Panc1 (cell line): ENCODE measurements around the gene ABCC10. TPM values are rescaled to one million over a fixed set of nuclear protein-coding genes. Genes with fewer than 3 reads are reported as not detected.

Experiments used
- ATAC-seq: fragments of 200-7000 bp; cut with Tn5 transposase; 2 replicates; pipeline ENCODE4 v1.9.1; 2020; ENCODE audit warnings: mild to moderate bottlenecking, moderate library complexity
- BruUV-seq: library from RNA; stranded (reverse); fragments of 400-500 nt; replicated peaks from 2 replicates; lab custom pipeline; 2021; lab: Mats Ljungman, UMichigan
- CTCF ChIA-PET: fragments of 300-600 bp; sonication (Branson Sonifier 250); formaldehyde crosslinking; loops from one replicate; lab custom pipeline; 2022; ENCODE audit warnings: antibody characterized with exemption; lab: Charles Lee
- POLR2A ChIA-PET: fragments of 300-600 bp; sonication (Branson Sonifier 250); formaldehyde crosslinking; loops from one replicate; lab custom pipeline; 2022; ENCODE audit warnings: antibody characterized with exemption; lab: Charles Lee
- DNase-seq: peaks from one replicate; pipeline ENCODE4 v3.0.0-alpha.2; 2010; ENCODE audit warnings: low read depth, low spot score
- H3K27ac ChIP-seq: 2 replicates; pipeline ENCODE4 v1.5.1; 2011; ENCODE audit warnings: mild to moderate bottlenecking, low read length, inconsistent platforms
- H3K27me3 ChIP-seq: fragments of 200-500 bp; sonication (Bioruptor generic); 2 replicates; pipeline ENCODE4 v1.6.0; 2014; ENCODE audit warnings: low read length, inconsistent platforms; ENCODE audit not compliant: control insufficient read depth, insufficient read depth
- H3K36me3 ChIP-seq: fragments of 200-500 bp; sonication (Bioruptor generic); 2 replicates; pipeline ENCODE4 v1.5.1; 2014; ENCODE audit warnings: inconsistent platforms, mild to moderate bottlenecking, low read length, moderate library complexity; ENCODE audit not compliant: control insufficient read depth, insufficient read depth
- H3K4me1 ChIP-seq: 2 replicates; pipeline ENCODE4 v1.5.1; 2011; ENCODE audit warnings: inconsistent platforms, mild to moderate bottlenecking, low read length, moderate library complexity; ENCODE audit not compliant: control insufficient read depth, insufficient read depth
- H3K4me3 ChIP-seq, 2 experiments: 2 replicates each; pipeline ENCODE4 v1.5.1; 2011 to 2012; ENCODE audit warnings: low read depth in 2 of 2, low read length in 2 of 2, mild to moderate bottlenecking in 2 of 2, inconsistent platforms in 1 of 2, moderate library complexity in 1 of 2
- H3K9me3 ChIP-seq: fragments of 200-500 bp; sonication (Bioruptor generic); 2 replicates; pipeline ENCODE4 v1.5.1; 2014; ENCODE audit warnings: low read depth, mild to moderate bottlenecking, inconsistent platforms, low read length, moderate library complexity; ENCODE audit not compliant: control insufficient read depth, insufficient read depth
- POLR2AphosphoS5 ChIP-seq: IDR thresholded peaks from 2 replicates; pipeline ENCODE4 v1.6.1; 2012; ENCODE audit warnings: mild to moderate bottlenecking, low read depth, low read length, moderate library complexity
- SIN3A ChIP-seq: IDR thresholded peaks from 2 replicates; pipeline ENCODE4 v1.6.1; 2012; ENCODE audit warnings: low read depth, mild to moderate bottlenecking, low read length, moderate library complexity, borderline replicate concordance; ENCODE audit not compliant: insufficient read depth
- TCF7L2 ChIP-seq: IDR thresholded peaks from 2 replicates; pipeline ENCODE4 v1.6.1; 2011; ENCODE audit warnings: mild to moderate bottlenecking, low read depth, low read length, inconsistent platforms
- in situ Hi-C: cut with HindIII; loops from 2 replicates; pipeline ENCODE4 v1.10.0; 2016; ENCODE audit warnings: low sequenced_read_pairs, low pct_unique_long_range_greater_than_20kb
- intact Hi-C: fragments of 100-400 bp; cut with micrococcal nuclease; formaldehyde crosslinking; loops from one replicate; pipeline ENCODE4 v1.10.0; 2022; ENCODE audit not compliant: unreplicated experiment
- total RNA-seq: library from RNA; stranded (reverse); gene quantifications from one replicate; pipeline ENCODE4 v1.2.1, GENCODE V29; 2021; ENCODE audit not compliant: unreplicated experiment
- TF ChIP-seq, protein P1 (sequence below): fragments of 450-650 bp; IDR thresholded peaks from 2 replicates; pipeline ENCODE4 v1.5.1; 2017; ENCODE audit warnings: mild to moderate bottlenecking
- TF ChIP-seq, protein P2 (sequence below), 2 experiments: IDR thresholded peaks; 2 replicates each; pipeline ENCODE4 v1.6.1; 2011 to 2012; ENCODE audit warnings: low read depth in 2 of 2, control low read depth in 1 of 2, low read length in 1 of 2, mild to moderate bottlenecking in 1 of 2, moderate library complexity in 1 of 2; ENCODE audit not compliant: insufficient read depth in 1 of 2

Gene ABCC10
- total RNA-seq, 1 experiment from 2014 or later, result 52.7 TPM

DNA sequence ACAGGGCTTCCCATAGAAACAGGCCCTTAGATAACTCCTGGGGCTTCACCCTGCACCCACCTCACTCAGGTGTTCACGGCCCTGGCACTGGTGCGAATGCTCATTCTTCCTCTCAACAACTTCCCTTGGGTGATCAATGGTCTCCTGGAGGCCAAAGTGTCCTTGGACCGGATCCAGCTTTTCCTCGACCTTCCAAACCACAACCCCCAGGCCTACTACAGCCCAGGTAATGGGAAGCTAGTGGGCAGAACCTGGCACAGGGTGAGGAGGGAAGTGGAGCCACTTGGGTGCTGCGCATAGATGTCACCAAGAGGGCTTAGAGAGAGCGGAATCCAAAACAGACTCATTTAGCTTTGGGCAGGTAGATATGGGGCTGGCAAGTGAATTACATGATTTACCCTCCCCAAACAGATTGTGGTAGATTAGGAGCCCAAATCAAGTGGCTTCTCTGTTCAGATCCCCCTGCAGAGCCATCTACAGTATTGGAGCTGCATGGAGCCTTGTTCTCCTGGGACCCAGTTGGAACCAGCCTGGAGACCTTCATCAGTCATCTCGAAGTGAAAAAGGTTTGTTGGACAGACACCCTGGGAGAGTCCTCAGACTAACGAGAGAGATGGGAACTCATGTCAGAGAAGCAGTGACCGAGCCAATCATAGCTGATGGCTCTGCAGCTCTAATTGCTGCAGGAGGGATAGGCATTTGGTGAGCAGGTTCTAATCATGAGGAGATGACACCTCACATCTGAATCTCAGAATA, 8.5 kb downstream of the ABCC10 start:
- in situ Hi-C loops, result no loop called here

DNA sequence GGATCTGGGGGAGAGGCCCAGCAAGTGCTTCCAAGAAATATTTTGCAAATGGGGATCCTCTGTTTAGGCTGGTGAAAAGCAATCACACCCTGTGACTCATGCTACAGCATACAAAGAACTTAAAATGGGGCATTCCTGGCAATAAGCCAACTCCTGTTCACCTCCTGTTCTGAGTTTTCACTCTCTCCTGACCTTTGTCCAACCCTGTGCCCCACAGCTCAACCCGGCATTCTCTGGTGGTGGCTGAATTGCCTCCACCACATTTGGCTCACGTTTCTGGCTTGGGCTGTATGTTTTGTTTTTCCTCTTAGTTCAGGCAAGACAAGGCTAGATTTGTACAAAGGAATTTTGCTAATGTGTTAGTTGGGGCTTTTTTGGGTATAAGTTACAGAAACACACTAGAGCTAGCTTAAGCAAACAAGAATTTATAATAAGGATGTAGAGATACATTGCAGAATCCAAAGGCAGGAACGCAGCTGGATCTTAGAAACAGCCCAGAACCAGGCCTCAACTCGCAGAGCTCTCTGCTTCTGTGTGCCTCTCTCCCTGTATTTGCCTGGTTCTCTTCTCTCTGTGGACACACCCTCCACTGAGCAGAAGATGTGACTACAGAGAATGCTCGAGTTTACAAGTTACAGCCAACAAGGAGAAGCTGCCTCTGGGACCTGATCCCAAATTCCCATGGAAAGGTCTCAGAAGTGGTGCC, 9.4 kb downstream of the ABCC10 start:
- CTCF ChIA-PET, result no interaction called here

More for the DNA sequence above, 8.5 kb downstream of the ABCC10 start:
- Histone ChIP-seq H3K4me3 (no peak overlapping the region), H3K9me3 (no peaks in the 10 kb centered on the region), H3K36me3 (no peaks in the 10 kb centered on the region; the same call in 1 of the 2 replicates), H3K27ac (no peak overlapping the region), H3K27me3 (no peaks in the 10 kb centered on the region), H3K4me1 (no peaks in the 10 kb centered on the region)
- BruUV-seq, result TSS peak; percentile 32
- no peak for ATAC-seq
- TF ChIP-seq TCF7L2, result no peak
- TF ChIP-seq POLR2AphosphoS5, result no peak
- TF ChIP-seq, protein P1, sequence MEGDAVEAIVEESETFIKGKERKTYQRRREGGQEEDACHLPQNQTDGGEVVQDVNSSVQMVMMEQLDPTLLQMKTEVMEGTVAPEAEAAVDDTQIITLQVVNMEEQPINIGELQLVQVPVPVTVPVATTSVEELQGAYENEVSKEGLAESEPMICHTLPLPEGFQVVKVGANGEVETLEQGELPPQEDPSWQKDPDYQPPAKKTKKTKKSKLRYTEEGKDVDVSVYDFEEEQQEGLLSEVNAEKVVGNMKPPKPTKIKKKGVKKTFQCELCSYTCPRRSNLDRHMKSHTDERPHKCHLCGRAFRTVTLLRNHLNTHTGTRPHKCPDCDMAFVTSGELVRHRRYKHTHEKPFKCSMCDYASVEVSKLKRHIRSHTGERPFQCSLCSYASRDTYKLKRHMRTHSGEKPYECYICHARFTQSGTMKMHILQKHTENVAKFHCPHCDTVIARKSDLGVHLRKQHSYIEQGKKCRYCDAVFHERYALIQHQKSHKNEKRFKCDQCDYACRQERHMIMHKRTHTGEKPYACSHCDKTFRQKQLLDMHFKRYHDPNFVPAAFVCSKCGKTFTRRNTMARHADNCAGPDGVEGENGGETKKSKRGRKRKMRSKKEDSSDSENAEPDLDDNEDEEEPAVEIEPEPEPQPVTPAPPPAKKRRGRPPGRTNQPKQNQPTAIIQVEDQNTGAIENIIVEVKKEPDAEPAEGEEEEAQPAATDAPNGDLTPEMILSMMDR, result no peak
- TF ChIP-seq, protein P2, sequence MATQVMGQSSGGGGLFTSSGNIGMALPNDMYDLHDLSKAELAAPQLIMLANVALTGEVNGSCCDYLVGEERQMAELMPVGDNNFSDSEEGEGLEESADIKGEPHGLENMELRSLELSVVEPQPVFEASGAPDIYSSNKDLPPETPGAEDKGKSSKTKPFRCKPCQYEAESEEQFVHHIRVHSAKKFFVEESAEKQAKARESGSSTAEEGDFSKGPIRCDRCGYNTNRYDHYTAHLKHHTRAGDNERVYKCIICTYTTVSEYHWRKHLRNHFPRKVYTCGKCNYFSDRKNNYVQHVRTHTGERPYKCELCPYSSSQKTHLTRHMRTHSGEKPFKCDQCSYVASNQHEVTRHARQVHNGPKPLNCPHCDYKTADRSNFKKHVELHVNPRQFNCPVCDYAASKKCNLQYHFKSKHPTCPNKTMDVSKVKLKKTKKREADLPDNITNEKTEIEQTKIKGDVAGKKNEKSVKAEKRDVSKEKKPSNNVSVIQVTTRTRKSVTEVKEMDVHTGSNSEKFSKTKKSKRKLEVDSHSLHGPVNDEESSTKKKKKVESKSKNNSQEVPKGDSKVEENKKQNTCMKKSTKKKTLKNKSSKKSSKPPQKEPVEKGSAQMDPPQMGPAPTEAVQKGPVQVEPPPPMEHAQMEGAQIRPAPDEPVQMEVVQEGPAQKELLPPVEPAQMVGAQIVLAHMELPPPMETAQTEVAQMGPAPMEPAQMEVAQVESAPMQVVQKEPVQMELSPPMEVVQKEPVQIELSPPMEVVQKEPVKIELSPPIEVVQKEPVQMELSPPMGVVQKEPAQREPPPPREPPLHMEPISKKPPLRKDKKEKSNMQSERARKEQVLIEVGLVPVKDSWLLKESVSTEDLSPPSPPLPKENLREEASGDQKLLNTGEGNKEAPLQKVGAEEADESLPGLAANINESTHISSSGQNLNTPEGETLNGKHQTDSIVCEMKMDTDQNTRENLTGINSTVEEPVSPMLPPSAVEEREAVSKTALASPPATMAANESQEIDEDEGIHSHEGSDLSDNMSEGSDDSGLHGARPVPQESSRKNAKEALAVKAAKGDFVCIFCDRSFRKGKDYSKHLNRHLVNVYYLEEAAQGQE (IDR thresholded peaks at IDR 0.05; ENCODE audit: insufficient read depth in 1 of 2, low read depth in 2 of 2, low read length in 1 of 2), result no peak
- TF ChIP-seq SIN3A, result no peak
- POLR2A ChIA-PET, result no interaction called here
- CTCF ChIA-PET, result no interaction called here
- intact Hi-C loops, result no loop called here
- DNase-seq, result no peak

More for the DNA sequence above, 9.4 kb downstream of the ABCC10 start:
- DNase-seq, result no peak
- in situ Hi-C loops (no loop called here), intact Hi-C loops (no loop called here)
- BruUV-seq, result no TSS peak
- Histone ChIP-seq H3K9me3 (no peaks in the 10 kb centered on the region), H3K4me1 (no peaks in the 10 kb centered on the region), H3K27ac (no peak overlapping the region), H3K4me3 (no peak overlapping the region), H3K27me3 (no peaks in the 10 kb centered on the region), H3K36me3 (no peaks in the 10 kb centered on the region; the same call in 1 of the 2 replicates)
- ATAC-seq, result no peak
- POLR2A ChIA-PET, result no interaction called here
- TF ChIP-seq, protein P1, result no peak
- TF ChIP-seq, protein P2 (IDR thresholded peaks at IDR 0.05; ENCODE audit: insufficient read depth in 1 of 2, low read depth in 2 of 2, low read length in 1 of 2), result no peak
